ENCODE results near the gene COPE.

GRCh38 chr19:18939922-18940768, 21.0 kb upstream of the COPE start:
- TF ChIP-seq FOXK2 (IDR thresholded peaks at IDR 0.05) (no peak), SP1 (IDR thresholded peaks at IDR 0.05) (no peak), ZNF384 (IDR thresholded peaks at IDR 0.05) (no peak), TARDBP (IDR thresholded peaks at IDR 0.05) (no peak), BHLHE40 (IDR thresholded peaks at IDR 0.05; ENCODE audit: borderline replicate concordance) (no peak), FOXM1 (IDR thresholded peaks at IDR 0.05; ENCODE audit: borderline replicate concordance) (no peak), ARNT (IDR thresholded peaks at IDR 0.05) (no peak), ELF4 (IDR thresholded peaks at IDR 0.05) (no peak), SUZ12 (IDR thresholded peaks at IDR 0.05) (no peak), FOXA1 (IDR thresholded peaks at IDR 0.05) (no peak), NFRKB (IDR thresholded peaks at IDR 0.05) (no peak), CTBP1 (IDR thresholded peaks at IDR 0.05; ENCODE audit: borderline replicate concordance) (no peak)
